ENCODE measurements around the gene ACSS1. TPM values are rescaled to one million over a fixed set of nuclear protein-coding genes. Genes with fewer than 3 reads are reported as not detected.

The ACSS1 gene
- total and polyA plus RNA-seq, 2 of the 8 experiments (the other 6 are each of a cell fraction or from before 2014, with no cell fraction given): 2.6 to 3.4 TPM

- no peak for TF ChIP-seq CHD7 (IDR thresholded peaks at IDR 0.05; ENCODE audit: insufficient replicate concordance, low read length)
- no peak for TF ChIP-seq TAF1 (IDR thresholded peaks at IDR 0.05; ENCODE audit: low read depth, low read length)
- TF ChIP-seq CHD1 (IDR thresholded peaks at IDR 0.05; ENCODE audit: low read depth, low read length): no peak
- no peak for TF ChIP-seq NRF1 (IDR thresholded peaks at IDR 0.05; ENCODE audit: low read depth, low read length)
- no peak for TF ChIP-seq TBP (IDR thresholded peaks at IDR 0.05; ENCODE audit: low read depth, low read length)
- no peak for TF ChIP-seq JUND (IDR thresholded peaks at IDR 0.05; ENCODE audit: low read length)
- no peak for TF ChIP-seq POLR2AphosphoS5 (IDR thresholded peaks at IDR 0.05; ENCODE audit: low read depth, low read length)
- no peak for TF ChIP-seq BCL11A (IDR thresholded peaks at IDR 0.05; ENCODE audit: low read depth in 2 of 2, low read length in 2 of 2)
- no peak for TF ChIP-seq CREB1 (IDR thresholded peaks at IDR 0.05)
Measured at GRCh38 chr20:24999568-24999967, 58.4 kb downstream of the ACSS1 start (continued).
